ENCODE results near the gene LILRB5.

DNA sequence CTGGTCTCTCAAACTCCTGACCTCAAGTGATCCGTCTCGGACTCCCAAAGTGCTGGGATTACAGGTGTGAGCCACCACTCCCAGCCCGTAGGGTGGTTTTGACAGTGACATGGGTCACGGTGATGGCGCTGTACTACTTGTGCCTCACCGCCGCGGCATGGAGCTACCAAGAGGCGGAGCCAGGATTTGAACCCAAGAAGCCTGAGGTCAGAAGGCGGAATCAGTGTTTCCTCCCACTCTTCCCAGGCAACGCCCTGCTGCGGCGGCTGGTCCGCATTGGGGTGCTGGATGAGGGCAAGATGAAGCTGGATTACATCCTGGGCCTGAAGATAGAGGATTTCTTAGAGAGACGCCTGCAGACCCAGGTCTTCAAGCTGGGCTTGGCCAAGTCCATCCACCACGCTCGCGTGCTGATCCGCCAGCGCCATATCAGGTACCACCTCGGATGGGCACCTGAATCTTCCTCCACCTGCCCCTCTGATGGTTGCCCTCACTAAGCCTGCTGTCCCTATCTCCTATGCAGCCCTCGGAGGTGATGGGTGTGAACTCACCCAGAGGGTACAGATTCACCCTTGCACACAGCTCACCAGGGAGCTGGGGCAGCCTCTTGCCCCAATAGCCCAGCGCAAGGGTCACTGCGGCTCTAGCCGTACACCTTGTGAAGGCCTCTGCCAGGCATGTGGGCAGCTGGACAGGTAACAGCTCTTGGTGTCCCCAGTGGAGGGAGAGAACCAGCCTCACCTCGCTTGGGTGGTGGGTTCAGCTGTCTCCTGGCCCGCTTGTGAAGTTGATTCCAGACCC is 50.8 kb downstream of the LILRB5 start:
- TF ChIP-seq, protein P1, sequence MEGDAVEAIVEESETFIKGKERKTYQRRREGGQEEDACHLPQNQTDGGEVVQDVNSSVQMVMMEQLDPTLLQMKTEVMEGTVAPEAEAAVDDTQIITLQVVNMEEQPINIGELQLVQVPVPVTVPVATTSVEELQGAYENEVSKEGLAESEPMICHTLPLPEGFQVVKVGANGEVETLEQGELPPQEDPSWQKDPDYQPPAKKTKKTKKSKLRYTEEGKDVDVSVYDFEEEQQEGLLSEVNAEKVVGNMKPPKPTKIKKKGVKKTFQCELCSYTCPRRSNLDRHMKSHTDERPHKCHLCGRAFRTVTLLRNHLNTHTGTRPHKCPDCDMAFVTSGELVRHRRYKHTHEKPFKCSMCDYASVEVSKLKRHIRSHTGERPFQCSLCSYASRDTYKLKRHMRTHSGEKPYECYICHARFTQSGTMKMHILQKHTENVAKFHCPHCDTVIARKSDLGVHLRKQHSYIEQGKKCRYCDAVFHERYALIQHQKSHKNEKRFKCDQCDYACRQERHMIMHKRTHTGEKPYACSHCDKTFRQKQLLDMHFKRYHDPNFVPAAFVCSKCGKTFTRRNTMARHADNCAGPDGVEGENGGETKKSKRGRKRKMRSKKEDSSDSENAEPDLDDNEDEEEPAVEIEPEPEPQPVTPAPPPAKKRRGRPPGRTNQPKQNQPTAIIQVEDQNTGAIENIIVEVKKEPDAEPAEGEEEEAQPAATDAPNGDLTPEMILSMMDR (IDR thresholded peaks at IDR 0.05; ENCODE audit: insufficient read depth, low read length, poor library complexity, severe bottlenecking): no peak
- no peak for TF ChIP-seq EZH2phosphoT487 (conservative IDR thresholded peaks at IDR 0.05; ENCODE audit: low read length)
